Heart right ventricle (tissue), 16 donors: ENCODE measurements around the gene EFHD1. TPM values are rescaled to one million over a fixed set of nuclear protein-coding genes. Genes with fewer than 3 reads are reported as not detected.

ENCODE experiments used
- ATAC-seq, 8 donors: fragments of 200-7000 bp; cut with Tn5 transposase; one replicate each; pipeline ENCODE4 v1.9.1; 2020; ENCODE audit warnings: mild to moderate bottlenecking in 8 of 8, moderate library complexity in 8 of 8, moderate number of reproducible peaks in 1 of 8
- DNase-seq, 2 donors: peaks; one replicate each; pipeline ENCODE4 v3.0.0-alpha.2; 2020
- H3K27ac ChIP-seq, 10 donors: fragments of 200-600 bp; sonication (generic) in 2 of 10; one replicate each; pipeline versions ENCODE4 v1.5.0 to v1.8.0; 2020 to 2022; ENCODE audit warnings: mild to moderate bottlenecking in 3 of 10
- H3K27me3 ChIP-seq, 7 donors: fragments of 200-600 bp; one replicate each; pipeline ENCODE4 v1.8.0; 2021 to 2022; ENCODE audit warnings: mild to moderate bottlenecking in 2 of 7
- H3K36me3 ChIP-seq, 9 donors: fragments of 200-600 bp; sonication (generic) in 1 of 9; one replicate each; pipeline versions ENCODE4 v1.5.0 to v1.8.0; 2020 to 2022; ENCODE audit warnings: mild to moderate bottlenecking in 2 of 9
- H3K4me1 ChIP-seq, 9 donors: fragments of 200-600 bp; sonication (generic) in 1 of 9; one replicate each; pipeline versions ENCODE4 v1.5.0 to v1.8.0; 2020 to 2022; ENCODE audit warnings: mild to moderate bottlenecking in 4 of 9
- H3K4me3 ChIP-seq, 10 donors: fragments of 200-600 bp; sonication (generic) in 2 of 10; one replicate each; pipeline versions ENCODE4 v1.5.0 to v1.8.0; 2020 to 2022; ENCODE audit warnings: mild to moderate bottlenecking in 7 of 10, moderate library complexity in 2 of 10
- H3K9me3 ChIP-seq, 11 donors: fragments of 200-600 bp in 10 of 11; sonication (generic) in 2 of 11; one replicate each; pipeline versions ENCODE4 v1.5.0 to v1.8.0; 2013 to 2022; ENCODE audit warnings: mild to moderate bottlenecking in 2 of 11, control low read depth in 1 of 11, moderate library complexity in 1 of 11
- WGBS, 2 donors: extraction: QIAGEN DNeasy Blood & Tissue Kit; methylation state at CpG; one replicate each; pipeline ENCODE4 v1.1.7; 2013; ENCODE audit warnings: inconsistent platforms in 1 of 2; 5-methylcytosine and 5-hydroxymethylcytosine counted together
- intact Hi-C, 10 donors: fragments of 100-400 bp; cut with DNase I; formaldehyde crosslinking; loops; one replicate each; pipeline versions ENCODE4 v1.11.1 to v1.14.2; 2022
- polyA plus RNA-seq, 2 donors: library from polyadenylated mRNA; stranded (reverse); fragments of 200-250 nt; gene quantifications; one replicate each; pipeline ENCODE4 v1.2.3, GENCODE V29; 2013
- total RNA-seq, 10 donors: library from RNA; stranded (reverse); fragmentation: NEBNext Ultra II Directional in 3 of 10; extraction: Animal tissue kit (Norgen Biotek cat#: 25700) in 3 of 10; gene quantifications; one replicate each; pipeline versions ENCODE4 v1.2.1 to v1.2.4, GENCODE V29; 2021 to 2023
- TF ChIP-seq, protein P1 (sequence below), 9 donors: fragments of 200-600 bp; sonication (generic) in 2 of 9; IDR thresholded peaks; one replicate each; pipeline versions ENCODE4 v1.5.0 to v1.8.0; 2021 to 2022; ENCODE audit warnings: antibody characterized with exemption in 9 of 9, mild to moderate bottlenecking in 5 of 9, moderate library complexity in 1 of 9
- donor health status: Arrhythmogenic right ventricular cardiomyopathy.
- donor health status: ischemic (EF 13 %, LVEDD 7.1; RV severe dilation, severe dysfunction).
- donor health status: healthy with polysubstance abuse.
- donor health status: DM: no; HTN: yes; CAD: no.
- donor health status: DM: no; HTN: no; CAD: no.
- donor health status: ischemic (EF 25% LVEDD 6.9; RV normal size, moderate dysfunction).
- donor health status: ischemic (EF 25% LVEDD 5.7; RV mildly dilated, moderate dysfunction).
- donor health status: healthy.
- donor health status: DM: yes; HTN: yes; CAD: no.
- donor health status: Ischemic cardiomyopathy.
- donor health status: ischemic (EF 35%, LVEDD 5.7; RV mildly dilated, moderate dysfunction).
- donor health status: nonischemic (EF 11% LVEDD 7.7; RV severe dilation, severe dysfunction).
- donor health status: DM: yes; HTN: yes; CAD: no.
- donor health status: PGD.
- donor health status: ischemic (EF 29% LVEDD 5.4; RV normal size, mild dysfunction).
- donor health status: nonischemic (EF 23%, LVEDD 6.1; RV moderate dilation, normal function).

EFHD1 gene
- total and polyA plus RNA-seq, 12 donors, result 8.1 to 36.2 (median 19.5) TPM

DNA sequence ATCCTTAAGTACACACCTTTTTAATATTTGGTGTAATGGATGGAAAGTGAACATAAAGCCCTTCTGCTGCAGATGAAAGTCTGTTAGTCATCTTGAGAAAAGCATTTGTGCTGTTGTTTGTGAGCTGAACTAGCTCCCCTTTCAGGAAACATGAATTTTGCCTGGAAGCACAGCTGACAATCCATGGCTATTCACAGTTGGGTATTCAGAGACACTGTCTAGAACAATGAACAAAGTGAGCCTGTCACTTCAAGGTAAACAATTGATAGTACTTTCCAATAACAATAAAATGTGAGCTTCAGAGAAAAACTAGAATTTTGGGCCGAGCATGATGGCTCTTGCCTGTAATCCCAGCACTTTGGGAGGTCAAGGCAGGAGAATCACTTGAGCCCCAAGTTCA lies 6.8 kb upstream of the EFHD1 start:
- Histone ChIP-seq H3K4me1 (peaks cover 0 to 29% (median 4%) of the 10 kb centered on the region in 9 donors), H3K4me3 (no peak overlapping the region), H3K36me3 (no peaks in the 10 kb centered on the region), H3K9me3 (no peaks in the 10 kb centered on the region), H3K27me3 (peaks cover 0 to 16% (median 8%) of the 10 kb centered on the region in 7 donors), H3K27ac (no peak overlapping the region)
- TF ChIP-seq, protein P1, sequence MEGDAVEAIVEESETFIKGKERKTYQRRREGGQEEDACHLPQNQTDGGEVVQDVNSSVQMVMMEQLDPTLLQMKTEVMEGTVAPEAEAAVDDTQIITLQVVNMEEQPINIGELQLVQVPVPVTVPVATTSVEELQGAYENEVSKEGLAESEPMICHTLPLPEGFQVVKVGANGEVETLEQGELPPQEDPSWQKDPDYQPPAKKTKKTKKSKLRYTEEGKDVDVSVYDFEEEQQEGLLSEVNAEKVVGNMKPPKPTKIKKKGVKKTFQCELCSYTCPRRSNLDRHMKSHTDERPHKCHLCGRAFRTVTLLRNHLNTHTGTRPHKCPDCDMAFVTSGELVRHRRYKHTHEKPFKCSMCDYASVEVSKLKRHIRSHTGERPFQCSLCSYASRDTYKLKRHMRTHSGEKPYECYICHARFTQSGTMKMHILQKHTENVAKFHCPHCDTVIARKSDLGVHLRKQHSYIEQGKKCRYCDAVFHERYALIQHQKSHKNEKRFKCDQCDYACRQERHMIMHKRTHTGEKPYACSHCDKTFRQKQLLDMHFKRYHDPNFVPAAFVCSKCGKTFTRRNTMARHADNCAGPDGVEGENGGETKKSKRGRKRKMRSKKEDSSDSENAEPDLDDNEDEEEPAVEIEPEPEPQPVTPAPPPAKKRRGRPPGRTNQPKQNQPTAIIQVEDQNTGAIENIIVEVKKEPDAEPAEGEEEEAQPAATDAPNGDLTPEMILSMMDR (IDR thresholded peaks at IDR 0.05), result no peak
- intact Hi-C loops, result no loop called here
- no peak for ATAC-seq
- DNase-seq, result no peak
- 68 to 71% methylated on average over 1 of the region's 1 CpG for WGBS, 2 donors

DNA sequence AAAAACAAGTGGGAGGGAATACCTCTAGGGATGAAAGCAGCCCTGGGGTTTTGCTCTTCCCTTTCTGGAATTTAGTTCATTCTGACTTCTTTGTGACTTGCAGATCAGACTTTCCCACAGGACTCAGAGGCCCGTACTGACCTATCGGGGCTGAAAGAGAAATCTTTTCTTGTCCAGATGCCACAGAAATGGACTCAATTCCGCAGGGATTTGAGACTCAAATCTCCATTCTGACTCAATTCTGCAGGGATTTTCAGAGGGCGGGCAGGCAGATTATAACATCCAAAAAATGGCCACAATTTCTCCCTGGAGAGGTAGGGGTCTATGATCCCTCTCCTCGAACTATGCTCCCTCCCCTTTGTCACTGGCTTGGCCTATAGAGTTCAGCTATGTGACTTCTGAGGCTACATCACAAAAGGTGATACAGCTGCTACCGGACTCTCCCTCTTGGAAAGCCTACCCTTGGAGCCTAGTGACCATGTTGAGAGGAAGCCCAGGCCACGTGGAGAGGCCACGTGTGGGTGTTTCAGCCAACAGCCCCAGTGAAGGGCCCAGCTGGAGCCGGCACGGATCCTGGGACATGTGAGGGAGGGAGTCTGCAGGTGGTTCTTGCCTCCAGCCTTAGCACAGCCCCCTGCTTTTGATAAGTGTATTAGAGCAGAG lies 4.8 kb upstream of the EFHD1 start:
- 66 to 69% methylated on average over 10 of the region's 10 CpGs for WGBS, 2 donors
- TF ChIP-seq, protein P1 (IDR thresholded peaks at IDR 0.05), result no peak
- Histone ChIP-seq H3K27me3 (peaks cover 0 to 36% (median 11%) of the 10 kb centered on the region in 7 donors), H3K27ac (peak overlapping the region in 9 of 10 donors; percentile 31 to 70 (median 66)), H3K9me3 (no peaks in the 10 kb centered on the region), H3K36me3 (no peaks in the 10 kb centered on the region), H3K4me3 (no peak overlapping the region), H3K4me1 (peaks cover 0 to 44% (median 11%) of the 10 kb centered on the region in 9 donors)
- intact Hi-C loops, result no loop called here
- ATAC-seq (peak; percentile 53 to 76 (median 65)), DNase-seq (peak; percentile 68 to 81)

DNA sequence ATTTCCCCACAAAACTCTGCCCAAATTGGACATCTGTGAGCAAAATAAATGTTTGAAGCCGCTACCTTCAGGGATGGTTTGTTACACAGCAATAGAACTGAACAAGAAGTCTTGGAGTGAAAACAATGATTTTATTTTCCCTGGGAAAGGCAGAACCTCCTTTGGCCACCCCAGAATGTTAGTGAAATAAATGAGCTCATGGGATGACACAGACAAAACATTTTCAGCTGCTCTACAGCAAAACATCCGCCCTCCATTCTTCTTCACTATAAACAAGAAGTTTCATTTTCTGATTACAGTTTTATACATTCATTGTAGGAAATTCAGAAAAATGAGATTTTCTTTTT lies 4.3 kb upstream of the EFHD1 start:
- peak overlapping the region in 9 of 10 donors; percentile 31 to 70 (median 66) for H3K27ac ChIP-seq
- intact Hi-C loops, result no loop called here
- peak in 1 of 8 donors; percentile 12 for ATAC-seq

DNA sequence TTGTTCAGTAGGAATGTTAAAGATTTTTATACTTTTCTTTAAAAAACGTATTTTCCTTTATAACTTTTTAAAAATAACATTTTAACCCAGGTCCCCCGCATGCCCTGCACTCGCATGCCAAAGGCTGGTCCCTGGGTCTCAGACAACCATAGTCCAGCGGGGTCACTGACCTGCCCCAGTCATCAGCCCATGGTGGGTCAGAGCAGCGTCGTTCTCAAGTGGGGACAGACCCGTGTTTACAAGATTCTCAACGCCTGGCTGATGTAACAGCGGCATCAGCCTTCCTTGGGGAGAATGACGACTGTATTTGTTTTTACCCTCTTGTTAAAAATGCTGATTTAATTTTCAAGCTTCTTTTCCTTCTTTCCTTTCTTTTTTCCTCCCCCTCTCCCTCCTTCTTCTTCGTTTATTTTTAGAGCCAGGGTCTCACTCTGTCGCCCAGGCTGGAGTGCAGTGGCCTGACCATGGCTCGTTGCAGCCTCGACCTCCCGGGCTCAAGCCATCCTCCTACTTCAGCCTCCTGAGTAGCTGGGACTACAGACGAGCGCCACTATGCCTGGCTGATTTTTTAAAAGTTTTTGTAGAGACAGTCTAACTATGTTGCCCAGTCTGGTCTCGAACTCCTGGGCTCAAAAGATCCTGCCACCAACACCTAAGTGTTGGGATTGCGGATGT lies 1.0 kb upstream of the EFHD1 start:
- peak overlapping the region; percentile 39 to 78 (median 72) for H3K4me3 ChIP-seq
- no peaks in the 10 kb centered on the region for H3K9me3 ChIP-seq
- peaks cover 0 to 54% (median 24%) of the 10 kb centered on the region in 9 donors for H3K4me1 ChIP-seq
- peaks cover 0 to 72% (median 31%) of the 10 kb centered on the region in 7 donors for H3K27me3 ChIP-seq
- intact Hi-C loops, result no loop called here
- ATAC-seq (peak in 1 of 8 donors; percentile 18), DNase-seq (peak; percentile 21 to 35)
- WGBS, 2 donors, result 55 to 66% methylated on average over 19 of the region's 19 CpGs
- no peaks in the 10 kb centered on the region for H3K36me3 ChIP-seq
- H3K27ac ChIP-seq, result peak overlapping the region; percentile 46 to 90 (median 78)
- TF ChIP-seq, protein P1 (IDR thresholded peaks at IDR 0.05), result no peak

More for the DNA sequence above, 4.3 kb upstream of the EFHD1 start:
- no peaks in the 10 kb centered on the region for H3K36me3 ChIP-seq
- H3K27me3 ChIP-seq, result peaks cover 0 to 41% (median 16%) of the 10 kb centered on the region in 7 donors
- peaks cover 0 to 43% (median 16%) of the 10 kb centered on the region in 9 donors for H3K4me1 ChIP-seq
- no peak overlapping the region for H3K4me3 ChIP-seq
- WGBS, 2 donors, result 71 to 86% methylated on average over 2 of the region's 2 CpGs
- DNase-seq, result no peak
- TF ChIP-seq, protein P1 (IDR thresholded peaks at IDR 0.05), result no peak
- no peaks in the 10 kb centered on the region for H3K9me3 ChIP-seq
